HCT116 (cell line): ENCODE measurements around the gene RPL10A. TPM values are rescaled to one million over a fixed set of nuclear protein-coding genes. Genes with fewer than 3 reads are reported as not detected.

Experiments used
- ATAC-seq: fragments of 200-7000 bp; cut with Tn5 transposase; 2 replicates; pipeline ENCODE4 v1.9.1; 2020; ENCODE audit warnings: mild to moderate bottlenecking, moderate library complexity
- BruUV-seq: library from RNA; stranded (reverse); fragments of 400-500 nt; replicated peaks from 2 replicates; lab custom pipeline; 2021; lab: Mats Ljungman, UMichigan
- CTCF ChIA-PET: fragments of 300-600 bp; sonication (Branson Sonifier 250); formaldehyde crosslinking; loops from one replicate; lab custom pipeline; 2021; ENCODE audit warnings: antibody characterized with exemption; lab: Charles Lee
- POLR2A ChIA-PET: fragments of 300-600, 350-600 bp; sonication (Branson Sonifier 250); formaldehyde crosslinking; loops from one replicate; lab custom pipeline; 2021; ENCODE audit warnings: antibody characterized with exemption; lab: Charles Lee
- RAD21 ChIA-PET, 2 experiments: fragments of 300-600 bp; sonication (Branson Sonifier 250); formaldehyde crosslinking; loops; one replicate each; lab custom pipeline; 2023; ENCODE audit warnings: low total read pairs in 2 of 2; ENCODE audit not compliant: uncharacterized antibody in 2 of 2, unreplicated experiment in 2 of 2, low non-redundant PET in 1 of 2; lab: Charles Lee
- DNase-seq: peaks from one replicate; pipeline ENCODE4 v3.0.0-alpha.2; 2010; ENCODE audit warnings: low read depth, low spot score
- H2AFZ ChIP-seq: fragments of 200-600 bp; shearing (Covaris generic), sonication (generic); 2 replicates; pipeline ENCODE4 v1.6.1; 2017; ENCODE audit warnings: low read depth, mixed run types, mixed read lengths, antibody characterized with exemption, low read length; ENCODE audit not compliant: poor library complexity, severe bottlenecking
- H3K27ac ChIP-seq: 2 replicates; pipeline ENCODE4 v1.5.1; 2012; ENCODE audit warnings: low read depth, low read length
- H3K27me3 ChIP-seq: fragments of 200-600 bp; sonication (generic); 2 replicates; pipeline ENCODE4 v1.6.1; 2016; ENCODE audit warnings: mixed run types, low read length, mixed read lengths; ENCODE audit not compliant: insufficient read depth
- H3K36me3 ChIP-seq, 2 experiments: fragments of 200-500 bp in 1 of 2; fragments of 200-600 bp in 1 of 2; sonication (Bioruptor generic) in 1 of 2; sonication (generic) in 1 of 2; 2 replicates each; pipeline versions ENCODE4 v1.5.1 to v1.6.1; 2014 to 2016; ENCODE audit warnings: low read length in 2 of 2, inconsistent platforms in 1 of 2, mixed read lengths in 1 of 2, mixed run types in 1 of 2; ENCODE audit not compliant: insufficient read depth in 2 of 2, control insufficient read depth in 1 of 2
- H3K4me1 ChIP-seq, 2 experiments: fragments of 200-600 bp in 1 of 2; sonication (generic) in 1 of 2; 2 replicates each; pipeline versions ENCODE4 v1.5.1 to v1.6.1; 2012 to 2017; ENCODE audit warnings: low read length in 2 of 2, inconsistent platforms in 1 of 2, mild to moderate bottlenecking in 1 of 2, mixed read lengths in 1 of 2, mixed run types in 1 of 2, moderate library complexity in 1 of 2; ENCODE audit not compliant: insufficient read depth in 2 of 2, control insufficient read depth in 1 of 2
- H3K4me2 ChIP-seq: fragments of 200-600 bp; sonication (generic); 2 replicates; pipeline ENCODE4 v1.6.1; 2017; ENCODE audit warnings: mixed run types, low read length, mixed read lengths
- H3K4me3 ChIP-seq, 2 experiments: fragments of 200-600 bp in 1 of 2; sonication (generic) in 1 of 2; replicated peaks in 1 of 2; 2 replicates each; pipeline ENCODE4 v1.5.1; 2011 to 2016; ENCODE audit warnings: low read length in 2 of 2, control low read depth in 1 of 2, low read depth in 1 of 2, mild to moderate bottlenecking in 1 of 2, mixed read lengths in 1 of 2, mixed run types in 1 of 2
- H3K79me2 ChIP-seq: fragments of 200-600 bp; sonication (generic); 2 replicates; pipeline ENCODE4 v1.6.1; 2017; ENCODE audit warnings: mild to moderate bottlenecking, mixed run types, low read length, moderate library complexity, mixed read lengths; ENCODE audit not compliant: insufficient read depth
- H3K9ac ChIP-seq: fragments of 200-600 bp; sonication (generic); 2 replicates; pipeline ENCODE4 v1.6.1; 2016; ENCODE audit warnings: low read length, mixed read lengths
- H3K9me2 ChIP-seq: fragments of 200-600 bp; sonication (generic), shearing (Covaris generic); 2 replicates; pipeline ENCODE4 v1.6.1; 2017; ENCODE audit warnings: mixed run types, mild to moderate bottlenecking, moderate library complexity; ENCODE audit not compliant: insufficient read depth
- H3K9me3 ChIP-seq, 2 experiments: fragments of 200-500 bp in 1 of 2; fragments of 200-600 bp in 1 of 2; sonication (Bioruptor generic) in 1 of 2; sonication (generic) in 1 of 2; 2 replicates each; pipeline ENCODE4 v1.6.1; 2014 to 2017; ENCODE audit warnings: low read length in 2 of 2, mixed read lengths in 2 of 2, inconsistent platforms in 1 of 2, low read depth in 1 of 2, mild to moderate bottlenecking in 1 of 2, mixed run types in 1 of 2, moderate library complexity in 1 of 2; ENCODE audit not compliant: control insufficient read depth in 1 of 2, insufficient read depth in 1 of 2
- H4K20me1 ChIP-seq: fragments of 200-600 bp; sonication (generic), shearing (Covaris generic); 2 replicates; pipeline ENCODE4 v1.6.1; 2017; ENCODE audit warnings: mixed run types, mild to moderate bottlenecking, moderate library complexity; ENCODE audit not compliant: insufficient read depth
- ATF3 ChIP-seq: IDR thresholded peaks from 2 replicates; pipeline ENCODE4 v1.6.1; 2012
- CBX3 ChIP-seq: IDR thresholded peaks from 2 replicates; pipeline ENCODE4 v1.6.1; 2012; ENCODE audit warnings: low read depth
- CEBPB ChIP-seq: IDR thresholded peaks from 2 replicates; pipeline ENCODE4 v1.6.1; 2012; ENCODE audit warnings: low read depth
- EZH2 ChIP-seq: fragments of 200-600 bp; sonication (generic); IDR thresholded peaks from 2 replicates; pipeline ENCODE4 v1.6.1; 2017; ENCODE audit warnings: antibody characterized with exemption, mixed run types
- FOSL1 ChIP-seq: IDR thresholded peaks from 2 replicates; pipeline ENCODE4 v1.6.1; 2012; ENCODE audit warnings: low read depth
- JUND ChIP-seq: IDR thresholded peaks from 2 replicates; pipeline ENCODE4 v1.6.1; 2012
- RAD21 ChIP-seq: IDR thresholded peaks from 2 replicates; pipeline ENCODE4 v1.6.1; 2012; ENCODE audit warnings: low read depth, mild to moderate bottlenecking
- REST ChIP-seq: IDR thresholded peaks from 2 replicates; pipeline ENCODE4 v1.6.1; 2012; ENCODE audit warnings: low read depth
- SP1 ChIP-seq: IDR thresholded peaks from 2 replicates; pipeline ENCODE4 v1.6.1; 2012; ENCODE audit warnings: low read depth
- SRF ChIP-seq: IDR thresholded peaks from 2 replicates; pipeline ENCODE4 v1.6.1; 2012; ENCODE audit warnings: low read depth
- TCF7L2 ChIP-seq: IDR thresholded peaks from 2 replicates; pipeline ENCODE4 v1.7.0; 2011; ENCODE audit warnings: borderline replicate concordance, inconsistent platforms; ENCODE audit not compliant: insufficient read depth, insufficient read length; ENCODE audit errors: extremely low read depth
- ZFX ChIP-seq: fragments of 450-650 bp; IDR thresholded peaks from 2 replicates; pipeline ENCODE4 v1.6.1; 2017
- ZNF274 ChIP-seq: fragments of 200-500 bp; sonication (Bioruptor generic); IDR thresholded peaks from 2 replicates; pipeline ENCODE4 v1.6.1; 2014; ENCODE audit warnings: mild to moderate bottlenecking, low read depth, low read length, inconsistent platforms
- intact Hi-C: fragments of 100-400 bp; cut with micrococcal nuclease; formaldehyde crosslinking; loops from 2 replicates; pipeline ENCODE4 v1.10.0; 2022
- total RNA-seq: library from RNA; stranded (reverse); gene quantifications from one replicate; pipeline ENCODE4 v1.2.1, GENCODE V29; 2021; ENCODE audit not compliant: unreplicated experiment

Gene RPL10A
- total RNA-seq, 1 experiment from 2014 or later = 1,981 TPM

GRCh38 chr6:35441205-35441604, 27.0 kb upstream of the RPL10A start:
- CTCF ChIA-PET = interaction anchor here (0.8 kb wide), 1 partner anchor 8 kb away, joined by 4 read pairs; no protein-coding TSS in a partner anchor
- no TSS peak for BruUV-seq

More at GRCh38 chr6:35441205-35441604, 27.0 kb upstream of the RPL10A start:
- DNase-seq = no peak
- POLR2A ChIA-PET = no interaction called here
- no peaks in the 10 kb centered on the region for H3K79me2 ChIP-seq
- H4K20me1 ChIP-seq = no peaks in the 10 kb centered on the region
- no peak overlapping the region for H3K4me2 ChIP-seq
- H2AFZ ChIP-seq = no peak overlapping the region
- H3K9me2 ChIP-seq = no peaks in the 10 kb centered on the region
- intact Hi-C loops = no loop called here
- TF ChIP-seq RAD21 (no peak), ATF3 (no peak), ZNF274 (no peak), SP1 (no peak), ZFX (no peak), JUND (no peak), SRF (no peak), CBX3 (no peak), EZH2 (no peak), TCF7L2 (no peak), CEBPB (no peak), FOSL1 (no peak), REST (no peak)
- no peak overlapping the region for H3K9ac ChIP-seq
- no peaks in the 10 kb centered on the region for H3K9me3 ChIP-seq
- RAD21 ChIA-PET = no interaction called here
- H3K4me3 ChIP-seq = no peak overlapping the region
- H3K4me1 ChIP-seq = no peaks in the 10 kb centered on the region; a peak in 1 of 4 replicates
- H3K36me3 ChIP-seq = no peaks in the 10 kb centered on the region
- no peak overlapping the region for H3K27ac ChIP-seq
- no peaks in the 10 kb centered on the region for H3K27me3 ChIP-seq
- ATAC-seq = no peak
